Esophagus muscularis mucosa (tissue), 3 donors: Measurements from ENCODE around the gene SBDS.

ENCODE experiments used
- POLR2A ChIP-seq: fragments of 450-650 bp; IDR thresholded peaks from one replicate; pipeline ENCODE4 v1.6.1; 2017; ENCODE audit warnings: antibody characterized with exemption, moderate library complexity, mild to moderate bottlenecking, low read depth
- TF ChIP-seq, protein P1 (sequence below), 3 experiments: fragments of 200-600 bp in 2 of 3; fragments of 450-650 bp in 1 of 3; sonication (generic) in 2 of 3; IDR thresholded peaks; one replicate each; pipeline ENCODE4 v1.5.1; 2017 to 2019; ENCODE audit warnings: antibody characterized with exemption in 3 of 3, mild to moderate bottlenecking in 2 of 3, moderate library complexity in 1 of 3

DNA sequence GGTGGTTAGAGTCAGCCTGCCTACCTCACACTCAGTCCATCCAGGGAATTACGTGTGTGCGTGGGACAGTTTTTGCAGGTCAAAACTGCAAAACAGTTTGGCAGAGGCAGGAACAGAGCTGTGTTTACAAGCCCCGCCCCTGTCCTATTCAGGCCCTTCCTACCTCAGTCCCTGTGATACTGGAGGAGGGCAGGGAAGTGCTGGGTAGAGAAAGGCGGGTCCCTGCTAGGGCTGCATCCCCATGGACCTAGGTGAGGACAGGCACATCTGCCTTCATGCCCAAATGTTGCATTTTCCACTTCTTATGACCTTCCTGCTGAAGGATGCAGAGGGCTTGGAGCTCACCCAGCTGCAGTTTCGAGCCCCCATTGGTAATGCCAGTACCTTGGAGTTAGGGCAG is 25.1 kb downstream of the SBDS start:
- TF ChIP-seq, protein P1, sequence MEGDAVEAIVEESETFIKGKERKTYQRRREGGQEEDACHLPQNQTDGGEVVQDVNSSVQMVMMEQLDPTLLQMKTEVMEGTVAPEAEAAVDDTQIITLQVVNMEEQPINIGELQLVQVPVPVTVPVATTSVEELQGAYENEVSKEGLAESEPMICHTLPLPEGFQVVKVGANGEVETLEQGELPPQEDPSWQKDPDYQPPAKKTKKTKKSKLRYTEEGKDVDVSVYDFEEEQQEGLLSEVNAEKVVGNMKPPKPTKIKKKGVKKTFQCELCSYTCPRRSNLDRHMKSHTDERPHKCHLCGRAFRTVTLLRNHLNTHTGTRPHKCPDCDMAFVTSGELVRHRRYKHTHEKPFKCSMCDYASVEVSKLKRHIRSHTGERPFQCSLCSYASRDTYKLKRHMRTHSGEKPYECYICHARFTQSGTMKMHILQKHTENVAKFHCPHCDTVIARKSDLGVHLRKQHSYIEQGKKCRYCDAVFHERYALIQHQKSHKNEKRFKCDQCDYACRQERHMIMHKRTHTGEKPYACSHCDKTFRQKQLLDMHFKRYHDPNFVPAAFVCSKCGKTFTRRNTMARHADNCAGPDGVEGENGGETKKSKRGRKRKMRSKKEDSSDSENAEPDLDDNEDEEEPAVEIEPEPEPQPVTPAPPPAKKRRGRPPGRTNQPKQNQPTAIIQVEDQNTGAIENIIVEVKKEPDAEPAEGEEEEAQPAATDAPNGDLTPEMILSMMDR (IDR thresholded peaks at IDR 0.05): no peak
- TF ChIP-seq POLR2A: no peak
